Measurements from ENCODE around the gene VEGFC.

Gene VEGFC

DNA sequence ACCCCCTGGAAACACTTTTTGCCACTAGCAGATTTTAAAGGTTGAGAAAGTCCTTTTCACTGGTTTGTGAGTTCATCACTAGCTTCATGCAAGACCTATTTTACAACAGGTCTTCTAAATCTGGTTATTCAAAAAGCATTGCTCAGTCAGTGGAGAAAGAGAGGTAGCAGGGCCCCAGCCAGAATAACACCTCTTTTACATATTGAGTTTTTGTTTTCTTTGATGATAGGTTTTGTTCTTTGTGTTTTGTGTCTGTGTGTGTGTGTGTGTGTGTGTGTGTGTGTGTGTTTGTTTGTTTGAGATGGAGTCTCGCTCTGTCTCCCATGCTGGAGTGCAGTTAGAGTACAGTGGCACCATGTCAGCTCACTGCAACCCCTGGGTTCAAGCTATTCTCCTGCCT is 2.7 kb upstream of the VEGFC start:
- DNase-seq, result no peak

DNA sequence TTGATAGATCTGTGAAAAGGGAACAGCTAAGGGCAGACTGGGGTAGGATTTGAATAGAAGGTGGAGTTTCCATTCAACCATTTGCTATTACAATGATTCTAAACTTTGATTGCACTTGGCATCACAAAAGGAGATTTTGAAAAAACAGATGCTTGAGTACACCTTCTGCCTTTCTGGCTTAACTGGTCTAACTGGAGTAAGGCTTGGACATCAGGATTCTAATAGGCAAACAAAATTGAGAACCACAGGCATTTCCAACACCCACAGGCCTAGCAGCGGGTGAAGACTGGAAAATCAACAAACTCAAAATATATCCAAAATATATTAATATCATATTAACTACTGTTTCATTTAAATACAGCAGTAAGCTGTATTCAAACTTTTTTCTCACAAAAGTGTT is 1.9 kb upstream of the VEGFC start:
- no peak for DNase-seq

DNA sequence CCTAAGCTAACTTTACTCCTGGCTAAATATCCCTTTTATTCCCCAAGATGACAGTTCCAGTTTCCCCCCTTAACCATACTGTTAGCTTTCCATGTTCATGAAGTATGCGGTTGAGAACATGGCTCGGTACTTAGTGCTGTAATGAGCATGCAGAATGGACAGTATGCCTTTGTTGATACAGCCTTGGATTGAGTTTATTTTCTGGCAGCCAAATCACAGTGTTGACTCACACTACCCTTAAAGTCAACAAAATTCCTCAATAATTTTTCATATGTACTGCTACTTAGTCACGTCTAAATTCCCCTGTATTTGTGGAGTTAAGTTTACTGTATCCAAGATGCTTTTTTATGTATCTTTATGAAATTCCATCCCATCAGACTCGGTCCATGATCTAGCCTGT is 1.4 kb upstream of the VEGFC start:
- DNase-seq, result no peak

DNA sequence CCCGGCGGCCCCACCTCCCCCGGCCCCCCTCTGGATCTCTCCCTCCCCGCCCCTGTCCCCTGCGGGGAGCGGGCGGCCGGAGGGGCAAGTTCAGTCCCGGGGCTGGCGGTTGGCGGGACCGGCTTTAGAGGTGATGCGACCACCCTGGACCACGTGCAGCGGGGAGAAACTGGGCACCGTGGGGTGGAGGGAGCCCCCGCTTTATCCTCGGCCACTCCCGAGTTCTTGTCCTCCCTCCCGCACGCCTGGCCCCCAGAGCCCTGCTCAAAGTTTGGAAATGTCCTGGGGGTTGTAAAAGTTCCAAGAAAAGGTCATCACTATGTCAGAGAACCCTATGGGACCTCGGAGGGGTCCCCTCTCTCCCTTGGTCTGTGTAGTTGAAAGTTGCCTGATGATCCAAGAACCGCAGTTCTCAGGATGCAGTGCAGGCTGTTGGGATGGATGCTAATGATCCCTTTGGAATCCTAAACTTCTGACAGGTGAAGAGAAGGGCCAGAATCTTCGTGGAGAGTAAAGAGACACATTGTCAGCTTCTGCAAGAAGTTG is 411 bp upstream of the VEGFC start:
- no peak for DNase-seq

DNA sequence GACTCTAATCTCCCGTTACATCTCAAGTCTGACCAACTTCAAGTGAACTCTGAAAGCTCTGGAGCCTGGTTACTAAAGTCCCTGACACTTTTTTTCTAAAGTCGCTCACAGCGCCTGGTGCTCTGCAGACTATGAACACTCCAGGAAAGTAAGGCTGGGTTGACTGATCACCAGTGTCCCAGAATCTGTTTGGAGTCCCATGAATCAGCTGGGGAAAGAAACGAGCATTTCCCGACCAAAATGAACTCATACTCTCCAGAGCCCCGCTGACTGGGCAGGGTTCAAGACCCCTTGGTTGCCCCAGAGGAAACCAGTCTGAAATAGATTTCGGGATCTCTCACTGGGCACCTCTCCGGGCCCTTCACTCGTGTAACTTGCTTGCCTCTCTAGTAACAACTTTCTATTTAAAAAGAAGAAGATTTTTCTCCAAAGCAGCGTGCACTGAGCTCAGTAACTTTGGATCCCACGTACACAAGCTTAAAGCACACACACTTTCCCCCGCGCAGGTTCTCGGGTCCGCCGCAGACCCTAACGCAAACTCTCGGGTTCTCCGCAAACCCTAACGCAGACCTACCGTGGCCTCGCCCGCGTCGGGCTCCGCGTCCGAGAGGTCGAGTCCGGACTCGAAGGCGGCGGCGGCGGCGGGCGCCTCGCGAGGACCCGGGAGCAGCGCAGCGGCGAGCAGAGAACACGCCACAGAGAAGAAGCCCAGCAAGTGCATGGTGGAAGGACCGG is 964 bp downstream of the VEGFC start:
- DNase-seq, result no peak

DNA sequence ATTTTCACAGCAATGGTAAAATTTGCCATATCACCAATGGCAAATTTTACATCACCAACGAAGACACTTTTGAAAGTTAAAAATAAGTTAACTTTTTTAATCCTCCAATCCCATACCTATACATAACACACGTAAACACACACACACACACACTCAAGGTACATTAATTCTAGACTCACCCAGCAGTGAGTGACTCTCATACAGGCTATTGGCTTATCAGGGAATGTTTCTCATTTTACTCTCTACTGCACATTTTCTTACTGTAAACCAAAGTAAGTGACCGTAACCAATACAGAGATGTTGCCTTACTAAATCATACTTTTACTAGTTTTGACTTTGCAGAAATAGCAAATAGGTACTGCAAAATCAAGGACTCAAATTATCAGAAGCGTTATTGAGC is 2.3 kb downstream of the VEGFC start:
- no peak for DNase-seq

DNA sequence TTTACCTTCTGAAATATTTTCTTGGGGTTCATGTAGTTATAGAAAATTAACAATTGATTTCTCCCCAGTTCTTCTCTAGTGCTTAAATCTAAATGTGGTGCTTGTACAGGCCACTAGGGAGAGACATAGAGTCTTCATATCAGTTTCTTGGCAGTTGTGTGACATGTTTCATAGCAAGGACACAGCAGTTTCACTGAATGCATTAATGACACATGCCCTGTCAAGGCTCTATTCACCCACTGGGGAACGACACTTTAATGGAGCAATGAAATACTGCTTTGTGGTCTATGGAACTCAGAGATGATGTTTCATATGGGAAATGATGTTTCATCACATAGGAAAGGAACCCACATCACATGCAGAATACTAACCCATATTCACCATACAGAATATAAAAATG is 2.8 kb downstream of the VEGFC start:
- no peak for DNase-seq

DNA sequence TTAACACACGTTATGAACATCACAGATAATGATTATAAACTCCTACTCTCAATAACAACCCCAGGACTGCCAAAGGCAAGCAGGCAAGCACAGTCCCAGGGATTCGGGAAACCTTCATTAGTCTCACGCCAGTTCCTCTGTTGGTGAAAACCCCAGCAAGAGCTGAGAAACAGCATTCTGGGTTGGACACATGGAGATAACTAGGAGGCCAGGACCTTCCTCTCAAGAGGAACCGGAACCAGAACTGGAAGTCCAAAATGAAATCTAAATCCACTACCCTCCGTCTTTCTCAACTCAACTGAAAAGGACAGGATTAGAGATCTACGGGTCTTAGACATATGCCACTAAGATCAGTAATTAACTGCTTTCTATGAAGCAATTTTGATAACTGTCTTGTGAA is 3.8 kb downstream of the VEGFC start:
- DNase-seq, result no peak

DNA sequence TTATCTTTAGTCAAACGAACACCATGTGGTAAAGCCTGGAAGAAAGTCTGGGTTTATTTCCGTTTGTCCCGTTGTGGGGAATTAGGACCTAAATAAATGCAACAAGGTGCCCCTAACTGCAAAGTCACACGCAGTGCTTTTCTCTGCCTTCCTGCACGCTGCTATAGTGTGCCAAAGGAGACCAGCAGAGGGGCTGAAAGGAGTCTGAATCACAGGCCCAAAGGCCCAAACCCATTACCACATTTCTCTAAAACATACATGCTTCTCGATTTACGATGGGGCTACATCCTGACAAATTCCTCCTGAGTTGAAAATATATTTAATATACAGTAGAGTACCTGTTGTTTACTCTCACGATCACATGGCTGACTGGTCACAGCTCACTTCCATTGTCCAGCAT is 4.5 kb downstream of the VEGFC start:
- DNase-seq, result no peak

DNA sequence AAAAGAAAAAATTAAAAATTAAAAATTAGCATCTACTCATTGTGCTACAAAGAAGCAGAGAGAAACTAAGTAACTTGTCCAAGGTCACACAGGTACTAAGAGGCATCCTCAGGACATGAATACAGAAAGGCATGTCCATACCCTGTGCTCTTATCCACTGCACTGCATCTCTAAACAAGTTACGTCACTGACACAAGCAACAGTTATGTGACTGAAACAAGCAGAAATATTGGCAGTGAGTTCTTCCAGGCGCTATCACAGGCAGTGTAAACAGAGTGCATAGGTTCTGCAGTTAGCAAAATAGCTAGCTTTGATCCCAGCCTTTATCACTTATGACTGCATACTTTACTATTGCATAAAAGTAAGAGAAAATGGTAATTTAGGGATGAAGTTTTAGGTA is 7.9 kb downstream of the VEGFC start:
- no peak for DNase-seq

DNA sequence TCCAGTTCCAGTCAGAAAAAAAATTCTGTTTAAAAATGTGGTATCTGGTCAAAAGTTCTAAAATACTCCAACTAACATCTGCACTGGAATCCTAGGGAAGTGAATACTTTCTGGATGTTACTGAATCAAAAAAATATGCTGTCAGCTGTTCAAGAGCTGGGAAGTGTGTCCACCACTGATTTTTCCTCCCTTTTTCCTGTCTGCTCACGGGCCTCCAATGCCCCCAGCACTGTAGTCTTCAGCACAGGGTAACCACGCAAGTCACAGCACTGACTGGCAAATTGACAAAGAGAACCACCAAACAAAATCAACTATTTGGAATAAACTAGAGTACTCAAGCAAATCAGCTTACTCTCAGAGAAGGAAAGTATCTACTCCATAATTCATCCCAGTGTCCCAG is 9.9 kb downstream of the VEGFC start:
- no peak for DNase-seq

DNA sequence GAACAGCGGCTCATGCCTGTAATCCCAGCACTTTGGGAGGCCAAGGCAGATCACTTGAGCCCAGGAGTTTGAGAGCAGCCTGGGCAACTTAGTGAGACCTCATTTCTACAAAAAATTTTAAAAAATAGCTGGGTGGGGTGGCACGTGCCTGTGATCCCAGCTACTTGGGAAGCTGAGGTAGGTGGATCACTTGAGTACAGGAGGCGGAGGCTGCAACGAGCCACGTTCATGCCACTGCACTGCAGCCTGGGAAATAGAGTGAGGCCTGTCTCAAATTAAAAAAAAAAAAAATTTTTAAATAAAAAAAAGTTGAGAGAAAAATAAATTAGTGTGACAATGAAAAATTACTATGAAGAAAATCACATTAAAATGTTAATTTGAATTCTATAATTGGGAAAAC is 10.5 kb downstream of the VEGFC start:
- no peak for DNase-seq

DNA sequence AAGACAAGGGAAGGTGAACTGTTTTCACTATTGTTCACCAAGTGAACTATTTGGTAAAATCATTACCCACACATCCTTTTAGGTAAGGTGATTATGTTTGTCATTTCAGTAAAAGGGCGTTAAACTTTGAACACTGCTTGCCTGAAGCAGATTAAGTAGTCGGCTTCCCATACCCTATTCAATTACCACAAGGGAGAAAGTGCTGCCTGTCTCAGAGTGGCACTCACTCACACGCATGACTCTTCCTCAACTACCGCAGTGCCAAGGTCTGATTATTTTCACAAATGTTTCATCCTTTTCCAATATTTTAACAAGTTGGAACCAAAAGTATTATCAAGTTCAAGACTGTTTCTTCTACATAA is 11.0 kb downstream of the VEGFC start:
- no peak for DNase-seq

DNA sequence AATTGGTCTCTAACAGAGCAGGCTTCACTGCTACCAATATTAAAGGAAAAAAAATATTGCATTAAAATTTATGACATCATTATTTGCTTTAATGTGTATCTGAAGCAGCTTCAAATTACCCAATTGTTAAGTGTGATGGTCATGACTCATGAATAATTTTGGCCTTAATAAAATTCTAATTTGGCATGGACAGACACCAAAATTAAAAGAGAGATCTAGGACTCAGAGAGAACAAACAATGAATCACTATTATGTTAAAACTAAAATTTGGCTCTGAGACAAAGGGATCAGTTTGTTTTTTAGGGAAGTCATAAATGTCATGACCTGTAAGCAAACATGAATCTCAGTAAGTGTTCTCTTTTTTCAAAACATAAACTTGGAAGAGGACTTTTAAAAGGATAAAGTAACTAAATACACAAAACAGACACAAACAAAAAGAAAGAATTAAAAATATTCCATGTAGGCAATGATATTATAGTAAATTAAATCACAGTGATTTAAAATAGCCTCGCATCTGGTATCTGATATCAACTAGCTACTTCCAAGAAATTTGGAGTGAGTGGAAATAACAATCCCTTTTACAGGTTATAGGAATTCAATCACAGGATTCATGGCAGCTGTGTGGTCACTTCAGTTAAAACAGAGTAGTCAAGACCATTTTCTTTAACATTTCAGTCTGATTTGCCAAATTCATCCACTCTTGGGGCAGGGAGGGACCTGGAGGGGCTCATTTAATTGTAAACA is 11.6 kb downstream of the VEGFC start:
- no peak for DNase-seq

DNA sequence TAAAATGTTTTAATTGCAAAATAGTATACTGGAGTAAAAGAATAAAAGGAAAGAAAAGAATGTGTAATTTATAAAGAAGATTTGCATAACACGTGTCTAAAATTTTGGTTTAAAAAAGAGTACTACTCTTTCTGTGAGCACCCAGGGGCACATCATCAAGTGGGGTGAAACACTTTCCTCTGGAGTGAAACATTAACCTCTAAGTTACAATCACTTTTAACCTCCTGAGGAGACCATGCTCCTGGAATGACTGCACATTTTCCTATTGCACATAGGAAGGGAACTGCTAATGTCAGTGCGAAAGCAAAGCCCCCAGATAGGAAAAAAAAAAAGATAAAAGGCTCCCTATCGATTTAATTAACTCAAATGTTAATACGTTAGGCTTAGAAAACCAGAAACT is 13.3 kb downstream of the VEGFC start:
- DNase-seq, result no peak

DNA sequence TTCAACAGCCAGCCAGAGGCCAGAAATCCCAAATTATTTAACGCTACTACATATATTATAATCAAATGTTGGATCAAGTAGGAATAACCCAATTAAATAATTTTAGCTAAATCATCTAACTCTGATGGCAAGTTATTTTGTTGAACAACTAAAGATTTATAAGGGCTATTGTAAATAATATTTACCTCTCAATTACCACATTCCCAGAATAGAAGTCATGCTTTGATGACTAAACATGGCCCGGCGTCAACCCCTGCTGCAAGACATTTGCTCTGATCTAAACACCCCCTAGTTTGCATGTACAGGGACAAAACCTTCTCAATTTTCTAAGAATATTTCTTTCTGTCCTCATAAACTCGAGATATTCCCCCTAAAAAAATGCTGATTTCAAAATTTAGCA is 14.2 kb downstream of the VEGFC start:
- DNase-seq, result no peak

DNA sequence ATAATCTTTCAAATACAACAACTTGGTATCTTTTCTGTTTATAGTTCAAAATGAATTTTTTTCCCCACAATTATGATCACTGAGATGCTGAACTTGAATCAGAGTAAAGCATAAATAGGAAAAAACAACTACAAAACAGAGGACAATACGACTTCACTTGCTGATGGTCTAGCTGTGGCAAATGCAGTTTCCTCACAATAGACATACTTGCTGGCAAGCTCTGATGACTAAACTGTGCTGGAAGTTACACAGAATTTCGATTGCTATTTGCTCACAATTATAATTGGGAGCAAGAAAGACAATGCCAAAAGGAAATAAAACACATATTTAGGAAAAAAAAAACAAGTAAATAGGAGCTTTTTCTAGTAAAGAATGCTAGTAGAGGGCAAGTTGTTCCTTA is 14.7 kb downstream of the VEGFC start:
- no peak for DNase-seq

DNA sequence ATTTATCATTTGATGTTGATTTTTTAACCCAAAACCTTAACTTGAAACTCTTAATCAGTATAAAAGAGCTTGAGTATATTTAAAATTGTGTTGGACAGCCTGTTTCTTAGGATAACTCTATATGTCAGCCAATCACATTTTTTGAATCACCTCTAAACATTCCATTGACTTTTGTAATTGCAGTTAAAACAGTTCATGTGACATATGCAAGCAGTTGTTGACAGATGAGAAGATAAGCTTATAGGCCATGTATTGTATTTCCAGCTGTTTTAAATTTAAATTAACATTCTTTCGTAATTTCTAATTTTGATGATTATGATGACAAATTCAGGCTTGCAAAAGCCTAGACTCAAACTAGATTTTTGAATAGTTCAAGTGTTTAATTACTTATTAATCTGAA is 17.4 kb downstream of the VEGFC start:
- no peak for DNase-seq

DNA sequence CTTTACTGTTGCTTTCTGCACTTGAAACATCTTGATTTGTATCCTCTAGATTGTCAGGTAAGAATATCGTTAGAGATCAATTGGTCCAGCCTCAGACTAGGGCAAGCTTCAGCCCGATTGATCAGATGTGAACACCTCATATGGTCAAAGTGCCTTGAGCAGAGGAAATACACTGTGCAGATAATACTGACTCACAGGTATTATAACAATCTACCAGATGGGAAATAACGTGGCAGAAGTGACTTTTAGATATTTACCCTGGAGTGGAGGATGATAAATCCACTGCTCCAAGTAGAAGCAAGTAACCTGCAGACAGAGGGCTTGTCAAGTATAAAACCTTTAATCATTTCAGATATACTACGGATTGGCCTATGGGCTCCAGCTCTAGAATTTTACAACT is 17.9 kb downstream of the VEGFC start:
- no peak for DNase-seq

DNA sequence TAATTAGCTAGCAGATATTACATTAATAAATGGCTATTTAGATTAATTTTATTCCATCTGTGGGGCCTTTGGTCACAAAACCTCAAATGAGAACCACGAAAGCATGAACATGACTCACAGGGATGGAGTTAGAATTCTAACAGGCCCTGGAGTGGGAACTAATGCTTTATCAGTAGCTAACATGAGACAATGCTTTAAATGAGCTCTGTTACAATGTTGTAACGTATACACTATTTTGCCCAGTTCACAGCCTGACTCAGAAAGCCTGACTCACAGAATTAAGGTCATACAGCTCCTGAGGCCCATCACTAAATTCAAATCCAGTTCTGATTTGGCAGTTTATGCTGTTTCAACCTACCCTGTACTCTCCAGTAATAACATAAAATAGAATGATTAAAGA is 23.2 kb downstream of the VEGFC start:
- no peak for DNase-seq

DNA sequence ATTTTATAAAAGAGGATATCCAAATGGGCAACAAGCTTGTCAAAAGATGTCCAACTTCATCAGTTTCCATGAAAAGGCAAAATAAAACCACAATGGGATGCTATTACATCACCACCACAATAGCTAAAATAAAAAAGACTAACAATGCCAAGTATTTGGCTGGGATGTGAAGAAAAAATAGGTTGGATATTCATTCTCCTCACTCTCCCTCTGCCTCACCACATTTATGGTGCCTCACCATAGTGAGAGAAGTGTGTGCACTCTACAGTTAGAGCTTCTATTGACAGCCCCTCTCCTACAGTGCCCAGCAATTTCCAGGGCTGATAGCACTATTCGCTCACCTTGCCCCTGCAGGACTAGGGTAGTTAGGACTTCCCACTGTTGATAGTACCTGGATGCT is 25.5 kb downstream of the VEGFC start:
- DNase-seq, result no peak

DNA sequence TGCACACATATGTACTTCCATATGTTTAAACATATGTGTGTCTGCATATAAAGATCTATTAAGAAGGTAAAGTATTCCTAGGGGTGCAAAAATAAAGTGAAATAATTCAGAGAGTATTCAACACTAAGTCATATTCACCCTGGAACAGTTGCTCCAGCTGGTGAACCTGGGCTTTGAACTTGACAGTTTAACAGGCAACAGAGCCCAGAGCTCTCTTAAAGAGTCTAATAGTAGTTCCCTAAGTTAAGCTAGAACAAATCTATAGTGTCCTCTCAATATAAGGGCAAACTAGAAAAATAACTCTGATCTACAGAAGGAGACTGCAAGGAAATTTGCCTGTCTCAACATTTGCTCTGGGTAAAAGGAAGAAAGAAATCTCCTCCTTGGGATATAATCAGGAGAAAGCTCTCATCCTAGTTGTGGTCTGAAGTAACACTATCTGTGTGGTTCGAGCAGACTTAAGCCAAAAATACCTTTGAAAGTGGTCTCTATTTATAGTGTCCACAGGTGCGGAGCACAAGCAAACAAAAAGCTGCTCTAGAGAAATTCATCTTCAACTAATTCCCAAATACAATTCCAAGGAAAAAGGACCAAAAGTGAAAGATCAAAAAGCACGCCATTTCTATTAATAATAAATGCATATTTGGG is 29.9 kb downstream of the VEGFC start:
- DNase-seq, result no peak

DNA sequence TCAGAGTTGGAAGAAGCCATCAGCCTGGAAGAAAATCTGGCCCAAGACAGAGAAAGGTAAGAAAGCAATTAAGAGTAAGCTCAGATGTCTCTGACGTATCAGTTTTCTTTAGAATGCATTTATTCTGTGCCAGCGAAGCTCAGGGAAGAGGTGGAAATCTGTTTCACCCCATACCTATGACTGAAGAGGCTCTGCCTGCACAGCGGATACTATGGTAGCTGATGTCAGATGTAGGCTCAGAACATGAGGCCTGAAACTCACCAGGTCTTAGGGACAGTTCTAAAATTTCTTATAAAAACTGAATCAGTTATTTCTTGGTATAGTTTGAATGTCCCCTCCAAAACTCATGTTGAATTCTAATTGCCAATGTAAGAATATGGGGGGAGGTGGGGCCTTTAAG is 30.9 kb downstream of the VEGFC start:
- no peak for DNase-seq

DNA sequence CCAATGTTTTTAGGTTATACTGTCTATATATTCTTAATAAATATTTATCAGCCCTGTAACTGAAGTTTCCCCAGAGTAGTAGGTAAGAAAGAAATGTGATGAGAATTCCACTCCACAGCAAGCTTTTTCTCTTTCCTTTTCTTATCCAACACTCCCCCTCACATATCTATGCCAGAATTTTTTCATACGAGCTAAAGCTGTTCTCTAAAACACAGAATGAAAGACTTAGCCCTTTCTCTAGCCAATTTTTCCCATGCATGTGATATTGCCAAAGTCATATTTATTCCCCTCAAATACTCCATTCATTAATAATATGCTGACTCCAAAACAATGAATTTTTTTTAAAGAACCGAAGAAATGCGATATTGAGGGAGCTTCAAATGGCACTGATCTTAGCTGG is 32.3 kb downstream of the VEGFC start:
- DNase-seq, result no peak
